Trophoblast cell (in vitro differentiated cells and primary cell): ENCODE measurements around the gene SAMD9L.

Experiments used
- DNase-seq, 2 donors: peaks; one replicate each; pipeline ENCODE4 v3.0.0-alpha.2; 2016
- H2AFZ ChIP-seq: 2 replicates; pipeline ENCODE4 v1.6.1; 2013; ENCODE audit warnings: low read length, moderate library complexity, mild to moderate bottlenecking; ENCODE audit not compliant: insufficient read depth, poor library complexity
- H2AK5ac ChIP-seq: 2 replicates; pipeline ENCODE4 v1.6.1; 2013; ENCODE audit warnings: mild to moderate bottlenecking, low read length
- H2BK120ac ChIP-seq: 2 replicates; pipeline ENCODE4 v1.6.1; 2013; ENCODE audit warnings: low read length, mild to moderate bottlenecking, moderate library complexity; ENCODE audit not compliant: insufficient read depth, poor library complexity
- H2BK12ac ChIP-seq: 2 replicates; pipeline ENCODE4 v1.6.1; 2013; ENCODE audit warnings: mild to moderate bottlenecking, low read length, moderate library complexity
- H2BK5ac ChIP-seq: 2 replicates; pipeline ENCODE4 v1.6.1; 2013; ENCODE audit warnings: low read length, low read depth, moderate library complexity, mild to moderate bottlenecking; ENCODE audit not compliant: poor library complexity
- H3K14ac ChIP-seq: 2 replicates; pipeline ENCODE4 v1.6.1; 2013; ENCODE audit warnings: mild to moderate bottlenecking, low read length
- H3K18ac ChIP-seq: 2 replicates; pipeline ENCODE4 v1.6.1; 2013; ENCODE audit warnings: mild to moderate bottlenecking, low read length
- H3K23ac ChIP-seq: 2 replicates; pipeline ENCODE4 v1.6.1; 2013; ENCODE audit warnings: low read length
- H3K27ac ChIP-seq: 2 replicates; pipeline ENCODE4 v1.5.1; 2013; ENCODE audit warnings: low read depth, mild to moderate bottlenecking, inconsistent platforms, low read length, moderate library complexity
- H3K27me3 ChIP-seq: 2 replicates; pipeline ENCODE4 v1.6.1; 2013; ENCODE audit warnings: inconsistent platforms, mild to moderate bottlenecking, low read length, moderate library complexity; ENCODE audit not compliant: insufficient read depth
- H3K36me3 ChIP-seq, 2 experiments: 1 replicate in 1 of 2; 2 replicates in 1 of 2; pipeline ENCODE4 v1.6.1; 2013; ENCODE audit warnings: low read length in 2 of 2, mild to moderate bottlenecking in 2 of 2, moderate library complexity in 1 of 2; ENCODE audit not compliant: insufficient read depth in 2 of 2, control insufficient read depth in 1 of 2
- H3K4ac ChIP-seq: 2 replicates; pipeline ENCODE4 v1.6.1; 2013; ENCODE audit warnings: low read depth, mild to moderate bottlenecking, low read length, moderate library complexity
- H3K4me1 ChIP-seq, 2 experiments: 1 replicate in 1 of 2; 2 replicates in 1 of 2; pipeline ENCODE4 v1.6.1; 2013; ENCODE audit warnings: low read length in 2 of 2, mild to moderate bottlenecking in 2 of 2, moderate library complexity in 1 of 2; ENCODE audit not compliant: insufficient read depth in 2 of 2, control insufficient read depth in 1 of 2
- H3K4me2 ChIP-seq: 2 replicates; pipeline ENCODE4 v1.6.1; 2013; ENCODE audit warnings: inconsistent platforms, mild to moderate bottlenecking, low read length, moderate library complexity
- H3K4me3 ChIP-seq: 2 replicates; pipeline ENCODE4 v1.5.1; 2013; ENCODE audit warnings: mild to moderate bottlenecking, low read depth, low read length, inconsistent platforms
- H3K79me1 ChIP-seq: one replicate; pipeline ENCODE4 v1.6.1; 2013; ENCODE audit warnings: low read length
- H3K79me2 ChIP-seq: 2 replicates; pipeline ENCODE4 v1.6.1; 2013; ENCODE audit warnings: low read length, mild to moderate bottlenecking; ENCODE audit not compliant: control insufficient read depth, insufficient read depth, poor library complexity
- H3K9ac ChIP-seq: 2 replicates; pipeline ENCODE4 v1.6.1; 2013; ENCODE audit warnings: mild to moderate bottlenecking, low read length
- H3K9me3 ChIP-seq: 2 replicates; pipeline ENCODE4 v1.6.1; 2013; ENCODE audit warnings: low read depth, mild to moderate bottlenecking, control low read depth, inconsistent platforms, low read length; ENCODE audit not compliant: insufficient read depth
- H4K12ac ChIP-seq: 2 replicates; pipeline ENCODE4 v1.6.1; 2013; ENCODE audit warnings: low read depth, mild to moderate bottlenecking, low read length, moderate library complexity
- H4K8ac ChIP-seq: 2 replicates; pipeline ENCODE4 v1.6.1; 2013; ENCODE audit warnings: low read depth, mild to moderate bottlenecking, low read length, moderate library complexity
- H4K91ac ChIP-seq: one replicate; pipeline ENCODE4 v1.6.1; 2013; ENCODE audit warnings: low read depth, mild to moderate bottlenecking, low read length, moderate library complexity
- WGBS: extraction: QIAGEN DNeasy Blood & Tissue Kit; methylation state at CpG from one replicate; pipeline ENCODE4 v1.1.7; 2013; ENCODE audit warnings: missing lambda C conversion rate; ENCODE audit not compliant: insufficient read length, insufficient coverage; ENCODE audit errors: extremely low coverage; 5-methylcytosine and 5-hydroxymethylcytosine counted together

The SAMD9L gene

DNA sequence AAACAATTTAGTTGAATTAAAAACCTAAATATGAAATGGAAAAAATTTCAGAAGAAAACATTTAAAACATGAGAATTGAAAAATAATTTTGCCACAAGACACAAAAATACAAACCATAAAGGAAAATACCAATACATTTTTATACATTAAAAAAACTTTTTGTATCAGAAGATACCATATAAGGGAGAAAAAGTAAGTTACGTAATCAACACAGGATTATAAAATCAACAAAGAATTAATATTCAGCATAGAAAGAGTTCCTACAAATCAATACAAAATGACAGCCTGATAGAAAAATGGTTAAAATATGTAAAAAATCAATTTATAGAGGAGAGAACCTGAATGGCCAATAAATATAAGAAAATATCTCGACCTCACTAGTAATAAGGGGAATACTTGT is 16.6 kb upstream of the SAMD9L start:
- Histone ChIP-seq H3K79me1 (no peaks in the 10 kb centered on the region), H2BK120ac (no peak overlapping the region), H3K27ac (no peak overlapping the region), H2AK5ac (no peak overlapping the region), H3K4me3 (no peak overlapping the region), H3K9ac (no peak overlapping the region), H3K36me3 (no peaks in the 10 kb centered on the region), H3K4me1 (no peaks in the 10 kb centered on the region), H2BK12ac (no peak overlapping the region), H4K8ac (no peak overlapping the region), H4K91ac (no peak overlapping the region), H3K18ac (no peak overlapping the region), H3K23ac (no peak overlapping the region), H3K27me3 (no peaks in the 10 kb centered on the region), H3K4me2 (no peak overlapping the region), H2BK5ac (no peak overlapping the region), H3K4ac (no peak overlapping the region), H3K14ac (no peak overlapping the region), H4K12ac (no peak overlapping the region), H3K9me3 (peaks cover 1% of the 10 kb centered on the region), H3K79me2 (no peaks in the 10 kb centered on the region), H2AFZ (no peak overlapping the region)
- no peak for DNase-seq
- WGBS: no CpG with 5 or more reads among the region's 2 CpGs

DNA sequence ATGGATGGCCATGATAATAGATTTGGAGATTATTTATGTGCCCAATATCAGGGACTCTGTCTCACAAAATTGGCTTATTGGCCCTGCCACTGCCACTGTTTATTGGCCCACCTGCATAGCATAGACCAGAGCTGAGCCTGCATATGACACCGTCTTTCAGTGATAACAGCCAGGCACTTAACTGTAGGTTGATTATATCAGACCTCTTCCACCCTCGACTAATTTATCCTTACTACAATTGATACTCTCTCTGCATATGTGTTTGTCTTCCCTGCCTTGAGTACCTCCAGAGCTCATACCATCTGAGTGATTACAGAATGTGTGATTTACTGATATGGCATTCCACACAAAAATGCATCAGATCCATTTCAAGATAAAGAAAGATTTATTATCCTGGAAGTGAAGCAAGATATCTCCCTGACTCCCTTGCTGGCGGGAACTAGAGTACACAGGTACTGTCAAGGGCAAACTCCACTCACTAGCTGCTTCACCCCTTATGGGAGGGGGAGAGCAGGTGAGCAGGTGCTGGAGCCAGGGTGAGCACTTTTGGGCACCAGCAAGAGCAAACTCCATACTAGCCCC is 13.1 kb upstream of the SAMD9L start:
- no peak overlapping the region for H4K8ac ChIP-seq
- H2BK5ac ChIP-seq: no peak overlapping the region
- DNase-seq: peak; percentile 25 to 70
- no peak overlapping the region for H3K27ac ChIP-seq
- H3K9me3 ChIP-seq: no peaks in the 10 kb centered on the region
- no peak overlapping the region for H2BK120ac ChIP-seq
- no peak overlapping the region for H2BK12ac ChIP-seq
- H3K23ac ChIP-seq: no peak overlapping the region
- no peak overlapping the region for H2AK5ac ChIP-seq
- H3K4me2 ChIP-seq: no peak overlapping the region
- H3K9ac ChIP-seq: no peak overlapping the region
- no peak overlapping the region for H3K18ac ChIP-seq
- H3K36me3 ChIP-seq: no peaks in the 10 kb centered on the region
- H3K79me2 ChIP-seq: no peaks in the 10 kb centered on the region
- H4K91ac ChIP-seq: no peak overlapping the region
- no peak overlapping the region for H3K4me3 ChIP-seq
- no peaks in the 10 kb centered on the region for H3K79me1 ChIP-seq
- no peak overlapping the region for H4K12ac ChIP-seq
- no peaks in the 10 kb centered on the region for H3K27me3 ChIP-seq
- no peak overlapping the region for H2AFZ ChIP-seq
- no CpG with 5 or more reads among the region's 3 CpGs for WGBS
- H3K14ac ChIP-seq: no peak overlapping the region
- H3K4ac ChIP-seq: no peak overlapping the region
- H3K4me1 ChIP-seq: no peaks in the 10 kb centered on the region

DNA sequence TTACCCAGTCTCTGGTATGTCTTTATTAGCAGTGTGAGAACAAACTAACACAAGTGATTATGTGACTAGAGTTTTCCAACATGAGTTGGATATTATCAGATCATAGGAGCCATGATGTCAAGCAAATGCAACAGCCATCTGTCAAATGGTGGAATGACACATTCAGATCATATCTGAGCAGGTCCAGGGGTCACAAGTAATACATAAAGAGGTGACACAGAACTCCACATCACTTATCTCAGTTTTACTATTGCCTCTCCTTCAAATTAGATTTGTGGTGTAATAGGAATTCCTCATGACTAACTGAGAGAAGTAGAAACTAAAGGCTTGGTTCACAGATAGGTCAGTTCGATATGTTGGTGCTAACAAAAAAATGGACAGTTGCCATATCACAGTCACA is 12.2 kb upstream of the SAMD9L start:
- no peak overlapping the region for H4K8ac ChIP-seq
- no peaks in the 10 kb centered on the region for H3K27me3 ChIP-seq
- H4K12ac ChIP-seq: no peak overlapping the region
- no peak overlapping the region for H3K4me3 ChIP-seq
- H3K18ac ChIP-seq: no peak overlapping the region
- no peak overlapping the region for H3K27ac ChIP-seq
- H3K4me1 ChIP-seq: no peaks in the 10 kb centered on the region
- H3K79me2 ChIP-seq: no peaks in the 10 kb centered on the region
- no peak overlapping the region for H2AFZ ChIP-seq
- H3K79me1 ChIP-seq: no peaks in the 10 kb centered on the region
- no peak overlapping the region for H3K9ac ChIP-seq
- no peak overlapping the region for H2BK5ac ChIP-seq
- H3K36me3 ChIP-seq: no peaks in the 10 kb centered on the region
- no peak overlapping the region for H2BK120ac ChIP-seq
- no CpG with 5 or more reads among the region's 1 CpG for WGBS
- no peak overlapping the region for H3K4ac ChIP-seq
- H3K23ac ChIP-seq: no peak overlapping the region
- H2AK5ac ChIP-seq: no peak overlapping the region
- no peak overlapping the region for H4K91ac ChIP-seq
- H3K9me3 ChIP-seq: no peaks in the 10 kb centered on the region
- peak; percentile 73 to 83 for DNase-seq
- H3K4me2 ChIP-seq: no peak overlapping the region
- no peak overlapping the region for H3K14ac ChIP-seq
- no peak overlapping the region for H2BK12ac ChIP-seq

DNA sequence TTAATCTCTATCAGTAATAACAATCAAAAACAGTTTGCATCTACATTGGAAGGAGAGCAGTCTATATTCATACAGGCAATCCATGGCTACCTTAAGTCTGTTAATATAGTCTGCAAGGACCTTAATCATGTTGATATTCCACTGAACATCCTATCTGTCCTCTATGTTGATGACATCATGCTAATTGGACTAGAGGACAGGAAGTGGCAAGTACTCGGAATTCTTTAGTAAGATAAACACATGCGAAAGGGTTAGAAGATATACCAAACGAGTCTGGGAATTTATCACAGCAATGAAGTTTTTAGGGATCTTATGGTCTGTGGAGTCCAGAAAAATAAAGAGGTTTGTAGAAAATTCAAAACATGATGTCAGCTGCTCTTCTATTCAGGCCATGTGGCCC is 11.3 kb upstream of the SAMD9L start:
- Histone ChIP-seq H3K9me3 (no peaks in the 10 kb centered on the region), H4K8ac (no peak overlapping the region), H4K91ac (no peak overlapping the region), H3K4me2 (no peak overlapping the region), H3K4ac (no peak overlapping the region), H2AK5ac (no peak overlapping the region), H3K9ac (no peak overlapping the region), H3K18ac (no peak overlapping the region), H3K4me1 (no peaks in the 10 kb centered on the region), H3K14ac (no peak overlapping the region), H3K79me2 (no peaks in the 10 kb centered on the region), H3K36me3 (no peaks in the 10 kb centered on the region), H3K79me1 (no peaks in the 10 kb centered on the region), H2AFZ (no peak overlapping the region), H3K27me3 (no peaks in the 10 kb centered on the region), H3K4me3 (no peak overlapping the region), H4K12ac (no peak overlapping the region), H2BK5ac (no peak overlapping the region), H2BK120ac (no peak overlapping the region), H3K23ac (no peak overlapping the region), H3K27ac (no peak overlapping the region), H2BK12ac (no peak overlapping the region)
- no peak for DNase-seq
- WGBS: no CpG with 5 or more reads among the region's 3 CpGs
